ENCODE results near the gene CLEC2A.
"Not testable (repeated sequence)": the region's sequence is repeated elsewhere in the genome, so short reads cannot be mapped to it uniquely, and the experiment has no call there.

The CLEC2A gene

GRCh38 chr12:9932270-9932669, at the start of gene CLEC2A:
TSS of gene CLEC2A (minus strand) at chr12:9932370. CDS start at chr12:9932329, 41 bp downstream.
- no peak for DNase-seq

GRCh38 chr12:9980126-9980525, 48.0 kb upstream of the CLEC2A start:
- DNase-seq: no peak

- DNase-seq: no peak
Measured at GRCh38 chr12:9977916-9978315, 45.7 kb upstream of the CLEC2A start.

- DNase-seq: not testable (repeated sequence)
Measured at GRCh38 chr12:9976626-9977025, 44.5 kb upstream of the CLEC2A start.

GRCh38 chr12:9975614-9976013, 43.4 kb upstream of the CLEC2A start:
- DNase-seq: no peak

- not testable (repeated sequence) for DNase-seq
Measured at GRCh38 chr12:9974731-9975130, 42.6 kb upstream of the CLEC2A start.

GRCh38 chr12:9973949-9974348, 41.8 kb upstream of the CLEC2A start:
- DNase-seq: no peak

- no peak for DNase-seq
Measured at GRCh38 chr12:9971181-9971580, 39.0 kb upstream of the CLEC2A start, which contains the start of gene CLEC12A. TSS of gene CLEC12A (plus strand) at chr12:9971409. CDS start at chr12:9971597, 188 bp downstream.

GRCh38 chr12:9969673-9970072, 37.5 kb upstream of the CLEC2A start:
- peak in 1 of 2 experiments; percentile 73 for DNase-seq

- DNase-seq: no peak
Measured at GRCh38 chr12:9961901-9962300, 29.7 kb upstream of the CLEC2A start.

GRCh38 chr12:9961106-9961505, 28.9 kb upstream of the CLEC2A start:
- no peak for DNase-seq

- DNase-seq: no peak
Measured at GRCh38 chr12:9960590-9960989, 28.4 kb upstream of the CLEC2A start.

- DNase-seq: no peak
Measured at GRCh38 chr12:9957834-9958233, 25.7 kb upstream of the CLEC2A start.

- not testable (repeated sequence) for DNase-seq
Measured at GRCh38 chr12:9952954-9953729, 21.0 kb upstream of the CLEC2A start.

GRCh38 chr12:9951026-9951675, 19.0 kb upstream of the CLEC2A start:
- DNase-seq: no peak

- no peak for DNase-seq
Measured at GRCh38 chr12:9948606-9949296, 16.6 kb upstream of the CLEC2A start.

GRCh38 chr12:9947674-9948073, 15.5 kb upstream of the CLEC2A start:
- no peak for DNase-seq

- DNase-seq: no peak
Measured at GRCh38 chr12:9944391-9944790, 12.2 kb upstream of the CLEC2A start.

- DNase-seq: peak; percentile 74 to 84
Measured at GRCh38 chr12:9943240-9943639, 11.1 kb upstream of the CLEC2A start.

GRCh38 chr12:9941838-9942237, 9.7 kb upstream of the CLEC2A start:
- DNase-seq: no peak

GRCh38 chr12:9940375-9940774, 8.2 kb upstream of the CLEC2A start:
- DNase-seq: no peak

- DNase-seq: no peak
Measured at GRCh38 chr12:9936591-9936990, 4.4 kb upstream of the CLEC2A start.

GRCh38 chr12:9935026-9935425, 2.9 kb upstream of the CLEC2A start:
- no peak for DNase-seq

GRCh38 chr12:9933958-9934357, 1.8 kb upstream of the CLEC2A start:
- DNase-seq: no peak
